ENCODE results near the gene WDR59. TPM values are rescaled to one million over a fixed set of nuclear protein-coding genes. Genes with fewer than 3 reads are reported as not detected.
A peak's percentile ranks its signal among the peaks of the same experiment; 100 is the strongest.

Gene WDR59
- total RNA-seq = 10 to 100 TPM; 28.8 to 36.8 TPM

GRCh38 chr16:74984529-74985296, at the start of gene WDR59:
Gene WDR59 (minus strand): TSS chr16:74985123. CDS start chr16:74985017, 106 bp downstream.
- Histone ChIP-seq H3K36me3 (no peaks in the 10 kb centered on the region), H3K9me3 (no peaks in the 10 kb centered on the region), H3K27ac (peak within 1 kb of the TSS; percentile 38 to 50), H3K27me3 (replicated peaks; ENCODE audit: insufficient read depth) (no peaks in the 10 kb centered on the region), H3K4me1 (ENCODE audit: control insufficient read depth in 1 of 2, low read depth in 2 of 2) (peaks cover 6 to 21% of the 10 kb centered on the region in 2 donors), H3K4me3 (peak within 1 kb of the TSS; percentile 100)
- peak; percentile 100 for ATAC-seq (ENCODE audit: insufficient number of reproducible peaks, low FRiP score, low read depth)
- TF ChIP-seq CTCF (IDR thresholded peaks at IDR 0.05) = no peak
- peak; percentile 100 for DNase-seq (ENCODE audit: low spot score)

GRCh38 chr16:75032655-75033054, 47.7 kb upstream of the WDR59 start:
- no peak overlapping the region for H3K4me3 ChIP-seq
- no peak for DNase-seq (ENCODE audit: low spot score)
- no peak for TF ChIP-seq CTCF (IDR thresholded peaks at IDR 0.05)
- no peaks in the 10 kb centered on the region for H3K36me3 ChIP-seq
- no peaks in the 10 kb centered on the region for H3K27me3 ChIP-seq (replicated peaks; ENCODE audit: insufficient read depth)
- no peak overlapping the region for H3K27ac ChIP-seq
- H3K4me1 ChIP-seq (ENCODE audit: control insufficient read depth in 1 of 2, low read depth in 2 of 2) = peaks cover 0 to 9% of the 10 kb centered on the region in 2 donors
- ATAC-seq (ENCODE audit: insufficient number of reproducible peaks, low FRiP score, low read depth) = no peak
- H3K9me3 ChIP-seq = peaks cover 2% of the 10 kb centered on the region

GRCh38 chr16:75029854-75030253, 44.9 kb upstream of the WDR59 start:
- H3K36me3 ChIP-seq = no peaks in the 10 kb centered on the region
- no peaks in the 10 kb centered on the region for H3K27me3 ChIP-seq (replicated peaks; ENCODE audit: insufficient read depth)
- H3K27ac ChIP-seq = no peak overlapping the region
- no peak overlapping the region for H3K4me3 ChIP-seq
- no peaks in the 10 kb centered on the region for H3K9me3 ChIP-seq
- peaks cover 13 to 30% of the 10 kb centered on the region in 2 donors for H3K4me1 ChIP-seq (ENCODE audit: control insufficient read depth in 1 of 2, low read depth in 2 of 2)
- no peak for TF ChIP-seq CTCF (IDR thresholded peaks at IDR 0.05)
- ATAC-seq (ENCODE audit: insufficient number of reproducible peaks, low FRiP score, low read depth) (no peak), DNase-seq (ENCODE audit: low spot score) (no peak)

- H3K4me3 ChIP-seq = no peak overlapping the region
- no peak for DNase-seq (ENCODE audit: low spot score)
- H3K4me1 ChIP-seq (ENCODE audit: control insufficient read depth in 1 of 2, low read depth in 2 of 2) = peaks cover 13 to 30% of the 10 kb centered on the region in 2 donors
- H3K27me3 ChIP-seq (replicated peaks; ENCODE audit: insufficient read depth) = no peaks in the 10 kb centered on the region
- H3K27ac ChIP-seq = no peak overlapping the region
- TF ChIP-seq CTCF (IDR thresholded peaks at IDR 0.05) = no peak
- ATAC-seq (ENCODE audit: insufficient number of reproducible peaks, low FRiP score, low read depth) = no peak
- H3K36me3 ChIP-seq = no peaks in the 10 kb centered on the region
- H3K9me3 ChIP-seq = no peaks in the 10 kb centered on the region
Measured at GRCh38 chr16:75028544-75029135, 43.7 kb upstream of the WDR59 start.

- Histone ChIP-seq H3K4me1 (ENCODE audit: control insufficient read depth in 1 of 2, low read depth in 2 of 2) (peaks cover 13 to 30% of the 10 kb centered on the region in 2 donors), H3K4me3 (no peak overlapping the region), H3K27ac (peak overlapping the region; percentile 75 to 77), H3K36me3 (no peaks in the 10 kb centered on the region), H3K9me3 (no peaks in the 10 kb centered on the region), H3K27me3 (replicated peaks; ENCODE audit: insufficient read depth) (no peaks in the 10 kb centered on the region)
- ATAC-seq (ENCODE audit: insufficient number of reproducible peaks, low FRiP score, low read depth) (no peak), DNase-seq (ENCODE audit: low spot score) (no peak)
- no peak for TF ChIP-seq CTCF (IDR thresholded peaks at IDR 0.05)
Measured at GRCh38 chr16:75027520-75028300, 42.8 kb upstream of the WDR59 start.
